Mammary epithelial cell (primary cell): ENCODE measurements around the gene LCE3E.

Experiments
- CTCF ChIP-seq, 2 donors: IDR thresholded peaks in 1 of 2; conservative IDR thresholded peaks in 1 of 2; 2 replicates each; pipeline ENCODE4 v1.5.1; 2011 to 2012; ENCODE audit warnings: inconsistent platforms in 2 of 2, low read length in 2 of 2, mild to moderate bottlenecking in 2 of 2, control low read depth in 1 of 2, low read depth in 1 of 2; ENCODE audit not compliant: insufficient read depth in 1 of 2; ENCODE audit errors: extremely low read depth in 1 of 2
- EZH2 ChIP-seq: IDR thresholded peaks from 2 replicates; pipeline ENCODE4 v1.6.1; 2012; ENCODE audit warnings: low read length, inconsistent platforms, borderline replicate concordance

DNA sequence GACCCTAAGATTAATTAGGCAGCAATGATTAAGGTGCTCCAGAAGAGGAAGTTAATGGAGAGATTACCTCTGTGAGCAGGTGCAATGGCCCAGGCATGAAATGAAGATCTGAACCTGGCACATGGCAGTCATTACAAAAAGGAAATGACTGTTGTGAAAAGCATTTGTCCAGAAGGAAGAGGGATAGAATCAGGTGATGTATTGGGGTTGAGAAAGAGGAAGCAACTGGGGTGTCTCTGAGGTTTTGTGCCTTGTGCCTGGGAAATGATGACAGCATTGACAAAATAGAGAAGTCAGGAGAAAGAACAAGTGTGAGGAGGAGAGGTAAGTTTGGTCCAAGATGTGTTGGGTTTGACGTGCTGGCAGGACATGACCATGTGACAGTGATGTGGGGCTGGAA is 46.7 kb downstream of the LCE3E start:
- TF ChIP-seq CTCF (conservative IDR thresholded peaks at IDR 0.05 in 1 of 2, IDR thresholded peaks at IDR 0.05 in 1 of 2; ENCODE audit: extremely low read depth in 1 of 2, insufficient read depth in 1 of 2, low read depth in 1 of 2, low read length in 2 of 2), result no peak
- TF ChIP-seq EZH2, result no peak
